NCI-H2029 treated with DMSO at 0.1 percent for 48 hours (cell line): ENCODE measurements around the gene CACNA1H.
"Not testable (repeated sequence)": the region's sequence is repeated elsewhere in the genome, so short reads cannot be mapped to it uniquely, and the experiment has no call there.

Source experiments
- DNase-seq: peaks from one replicate; lab custom pipeline; 2025; lab: John Stamatoyannopoulos, UW

CACNA1H gene

GRCh38 chr16:1213796-1214372 is 61.0 kb downstream of the CACNA1H start:
- DNase-seq: no peak

DNA sequence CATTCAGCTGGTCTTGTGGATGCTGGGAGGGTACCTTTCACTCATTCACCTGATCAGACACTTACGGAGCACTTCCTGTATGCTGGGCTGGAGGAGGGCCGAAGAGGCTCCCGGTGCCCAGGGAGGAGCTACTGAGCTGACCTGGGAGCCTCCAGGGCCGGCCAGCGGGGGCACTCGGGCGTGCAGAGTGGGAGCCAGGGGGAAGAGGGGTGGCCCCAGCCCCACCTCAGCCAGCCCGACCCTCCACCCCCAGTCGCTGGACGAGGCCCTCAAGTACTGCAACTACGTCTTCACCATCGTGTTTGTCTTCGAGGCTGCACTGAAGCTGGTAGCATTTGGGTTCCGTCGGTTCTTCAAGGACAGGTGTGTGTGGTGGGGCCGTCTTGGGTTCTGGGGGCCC is 61.8 kb downstream of the CACNA1H start:
- no peak for DNase-seq

DNA sequence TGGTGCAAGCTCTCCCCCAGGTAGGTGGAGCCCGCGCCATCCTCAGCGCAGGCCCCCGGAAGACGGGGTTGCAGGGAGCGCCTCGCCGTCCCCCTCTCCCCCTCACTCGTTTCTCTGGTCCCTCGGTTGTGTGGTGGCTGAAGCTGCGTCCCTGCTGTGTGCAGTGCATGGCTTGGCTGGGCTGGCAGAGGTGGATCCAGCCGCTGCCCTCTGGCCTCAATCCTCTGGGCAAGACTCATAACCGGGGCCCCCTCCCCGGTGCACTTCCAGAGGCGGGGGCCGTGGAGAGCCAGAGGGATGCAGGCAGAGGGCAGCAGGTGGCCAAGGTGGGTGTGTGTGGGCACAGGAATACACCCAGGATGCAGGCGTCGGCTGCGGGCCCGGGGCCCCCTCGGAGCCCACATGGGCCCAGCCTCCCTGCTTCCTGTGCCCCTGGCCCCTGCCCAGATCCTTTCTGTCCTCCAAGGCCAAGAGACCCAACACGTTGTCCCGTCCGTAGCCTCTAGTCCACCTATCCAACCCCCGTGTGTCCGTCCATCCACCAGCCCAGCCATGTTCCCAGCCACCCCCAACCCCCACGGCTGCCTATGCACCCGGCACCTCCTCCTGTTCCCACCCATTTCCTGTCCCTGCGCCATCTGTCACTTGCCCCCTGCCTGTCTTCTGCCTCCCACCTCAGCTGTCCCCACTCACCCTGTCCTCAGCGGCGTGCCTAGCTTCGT is 62.8 kb downstream of the CACNA1H start:
- DNase-seq: no peak

- DNase-seq: no peak
These were observed 63.4 kb downstream of the CACNA1H start for GRCh38 chr16:1216296-1216619.

DNA sequence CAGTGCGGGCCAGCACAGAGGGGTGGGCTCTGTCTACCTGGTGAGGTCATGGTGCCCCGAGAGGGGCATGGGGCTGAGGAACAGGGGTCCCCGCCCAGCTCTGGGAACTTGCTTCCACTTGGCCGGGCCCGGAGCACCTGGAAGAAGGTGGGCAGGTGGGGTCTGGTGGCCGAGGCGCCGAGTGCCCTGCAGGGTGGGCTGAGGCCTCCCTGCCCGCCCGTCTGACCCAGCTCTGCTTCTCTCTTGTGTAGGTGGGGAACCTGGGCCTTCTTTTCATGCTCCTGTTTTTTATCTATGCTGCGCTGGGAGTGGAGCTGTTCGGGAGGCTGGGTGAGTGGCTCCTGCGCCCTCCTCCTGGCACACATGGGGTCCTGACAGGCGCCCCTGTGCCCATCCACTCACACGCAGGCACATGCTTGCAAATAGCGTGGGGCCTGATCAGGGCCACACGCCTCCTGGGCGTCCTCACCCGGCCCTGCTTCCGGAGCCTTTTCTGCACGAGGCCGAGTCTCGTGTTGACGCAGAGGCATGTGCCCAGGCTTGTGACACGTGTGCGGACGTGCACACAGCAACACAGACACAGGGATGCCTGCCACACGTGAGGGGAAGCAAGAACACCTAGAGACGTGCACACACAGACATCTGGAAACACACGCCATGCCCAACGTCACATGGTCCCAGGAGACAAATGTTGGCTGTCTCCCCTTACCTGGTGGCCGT is 63.9 kb downstream of the CACNA1H start:
- DNase-seq: no peak

DNA sequence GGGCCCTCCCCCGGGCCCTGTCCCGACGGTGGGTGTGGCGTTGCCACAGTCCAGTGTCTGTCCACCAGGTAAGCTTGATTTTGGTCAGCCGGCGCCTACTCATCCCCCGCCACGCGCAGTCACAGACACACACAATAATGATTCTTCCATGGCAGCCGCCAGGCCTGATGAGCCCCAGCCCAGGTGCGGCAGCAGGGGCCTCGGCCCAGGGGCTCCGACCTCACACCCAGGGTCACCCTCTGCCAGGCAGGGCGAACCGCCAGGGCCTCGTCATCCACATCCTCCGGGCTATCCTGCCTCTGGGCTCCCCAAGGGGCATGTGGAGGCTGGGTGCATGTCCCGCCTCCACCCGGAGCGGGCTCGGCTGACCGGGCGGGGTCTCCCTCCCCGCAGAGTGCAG is 64.6 kb downstream of the CACNA1H start:
- DNase-seq: no peak

DNA sequence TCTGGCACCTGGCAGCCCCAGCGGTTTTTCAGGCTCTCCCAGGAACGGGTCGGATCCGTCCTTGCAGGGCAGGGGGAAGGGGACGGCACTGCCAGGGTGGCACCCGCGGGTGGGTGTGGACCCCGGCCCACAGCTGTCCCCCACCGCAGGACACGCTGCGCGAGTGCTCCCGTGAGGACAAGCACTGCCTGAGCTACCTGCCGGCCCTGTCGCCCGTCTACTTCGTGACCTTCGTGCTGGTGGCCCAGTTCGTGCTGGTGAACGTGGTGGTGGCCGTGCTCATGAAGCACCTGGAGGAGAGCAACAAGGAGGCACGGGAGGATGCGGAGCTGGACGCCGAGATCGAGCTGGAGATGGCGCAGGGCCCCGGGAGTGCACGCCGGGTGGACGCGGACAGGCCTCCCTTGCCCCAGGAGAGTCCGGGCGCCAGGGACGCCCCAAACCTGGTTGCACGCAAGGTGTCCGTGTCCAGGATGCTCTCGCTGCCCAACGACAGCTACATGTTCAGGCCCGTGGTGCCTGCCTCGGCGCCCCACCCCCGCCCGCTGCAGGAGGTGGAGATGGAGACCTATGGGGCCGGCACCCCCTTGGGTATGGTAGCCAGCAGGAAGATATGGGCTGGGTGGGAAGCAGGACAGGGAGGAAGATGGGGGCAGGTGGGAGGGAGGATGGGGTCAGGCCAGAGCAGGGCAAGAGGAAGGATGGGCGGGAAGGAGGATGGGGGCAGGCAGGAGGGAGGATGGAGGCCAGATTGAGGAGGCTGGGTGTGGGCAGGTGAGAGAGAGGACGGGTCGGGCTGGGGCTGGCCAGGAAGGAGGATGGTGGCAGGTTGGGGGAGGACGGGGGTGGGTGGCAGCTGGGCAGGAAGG is 65.4 kb downstream of the CACNA1H start:
- DNase-seq: no peak

- no peak for DNase-seq
These were observed 66.2 kb downstream of the CACNA1H start for GRCh38 chr16:1218930-1219611.

DNA sequence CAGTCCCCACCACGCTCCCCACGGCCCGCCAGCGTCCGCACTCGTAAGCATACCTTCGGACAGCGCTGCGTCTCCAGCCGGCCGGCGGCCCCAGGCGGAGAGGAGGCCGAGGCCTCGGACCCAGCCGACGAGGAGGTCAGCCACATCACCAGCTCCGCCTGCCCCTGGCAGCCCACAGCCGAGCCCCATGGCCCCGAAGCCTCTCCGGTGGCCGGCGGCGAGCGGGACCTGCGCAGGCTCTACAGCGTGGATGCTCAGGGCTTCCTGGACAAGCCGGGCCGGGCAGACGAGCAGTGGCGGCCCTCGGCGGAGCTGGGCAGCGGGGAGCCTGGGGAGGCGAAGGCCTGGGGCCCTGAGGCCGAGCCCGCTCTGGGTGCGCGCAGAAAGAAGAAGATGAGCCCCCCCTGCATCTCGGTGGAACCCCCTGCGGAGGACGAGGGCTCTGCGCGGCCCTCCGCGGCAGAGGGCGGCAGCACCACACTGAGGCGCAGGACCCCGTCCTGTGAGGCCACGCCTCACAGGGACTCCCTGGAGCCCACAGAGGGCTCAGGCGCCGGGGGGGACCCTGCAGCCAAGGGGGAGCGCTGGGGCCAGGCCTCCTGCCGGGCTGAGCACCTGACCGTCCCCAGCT is 67.3 kb downstream of the CACNA1H start:
- DNase-seq: no peak

DNA sequence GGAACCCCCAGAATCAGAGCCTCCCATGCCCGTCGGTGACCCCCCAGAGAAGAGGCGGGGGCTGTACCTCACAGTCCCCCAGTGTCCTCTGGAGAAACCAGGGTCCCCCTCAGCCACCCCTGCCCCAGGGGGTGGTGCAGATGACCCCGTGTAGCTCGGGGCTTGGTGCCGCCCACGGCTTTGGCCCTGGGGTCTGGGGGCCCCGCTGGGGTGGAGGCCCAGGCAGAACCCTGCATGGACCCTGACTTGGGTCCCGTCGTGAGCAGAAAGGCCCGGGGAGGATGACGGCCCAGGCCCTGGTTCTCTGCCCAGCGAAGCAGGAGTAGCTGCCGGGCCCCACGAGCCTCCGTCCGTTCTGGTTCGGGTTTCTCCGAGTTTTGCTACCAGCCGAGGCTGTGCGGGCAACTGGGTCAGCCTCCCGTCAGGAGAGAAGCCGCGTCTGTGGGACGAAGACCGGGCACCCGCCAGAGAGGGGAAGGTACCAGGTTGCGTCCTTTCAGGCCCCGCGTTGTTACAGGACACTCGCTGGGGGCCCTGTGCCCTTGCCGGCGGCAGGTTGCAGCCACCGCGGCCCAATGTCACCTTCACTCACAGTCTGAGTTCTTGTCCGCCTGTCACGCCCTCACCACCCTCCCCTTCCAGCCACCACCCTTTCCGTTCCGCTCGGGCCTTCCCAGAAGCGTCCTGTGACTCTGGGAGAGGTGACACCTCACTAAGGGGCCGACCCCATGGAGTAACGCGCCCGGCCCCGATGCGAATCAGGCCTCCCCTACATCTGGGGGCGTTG is 68.1 kb downstream of the CACNA1H start:
- no peak for DNase-seq

GRCh38 chr16:1221628-1222552 is 69.0 kb downstream of the CACNA1H start:
- DNase-seq: no peak

- no peak for DNase-seq
These were observed 69.8 kb downstream of the CACNA1H start for GRCh38 chr16:1222553-1223354.

DNA sequence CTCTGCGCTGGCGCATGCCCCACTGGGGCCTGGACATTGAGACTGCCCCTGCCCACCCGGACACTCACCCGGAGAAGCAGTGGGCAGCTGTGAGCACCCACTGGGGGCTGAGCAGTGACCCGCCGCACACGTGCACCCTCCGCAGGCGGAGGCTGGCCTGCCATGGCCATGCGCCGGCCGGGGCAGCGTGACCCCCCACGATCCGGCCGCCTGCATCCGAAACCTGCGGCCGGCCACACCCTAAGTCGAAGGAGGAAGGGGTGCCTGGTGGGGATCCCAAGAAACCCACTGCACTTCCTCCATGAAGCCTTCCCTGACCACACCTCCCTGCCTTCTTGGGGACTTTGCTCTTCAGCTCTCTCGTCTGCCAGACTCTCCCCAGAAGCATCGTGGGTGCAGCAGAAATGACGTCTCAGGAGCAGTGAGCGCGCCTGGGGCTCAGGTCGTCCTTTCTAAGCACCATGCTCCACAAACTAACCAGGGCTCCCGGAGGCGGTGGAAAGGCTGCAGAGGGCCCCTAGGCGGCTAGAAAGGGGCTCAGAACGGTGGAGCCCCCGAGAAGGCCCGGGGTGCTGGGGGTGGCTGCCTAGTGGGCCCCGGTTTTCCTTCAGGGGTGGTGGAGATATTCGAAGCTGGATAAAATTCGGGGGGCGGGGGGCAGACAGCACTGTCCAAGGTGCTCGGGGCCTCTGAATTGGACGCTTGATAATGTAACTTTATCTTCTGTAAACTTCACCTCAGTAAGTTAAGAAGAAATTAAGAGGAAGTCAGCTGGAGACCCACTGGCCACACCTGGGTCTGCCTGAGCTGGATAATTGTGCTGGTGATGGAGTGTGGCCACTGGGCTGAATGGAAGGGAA is 70.7 kb downstream of the CACNA1H start:
- DNase-seq: no peak

DNA sequence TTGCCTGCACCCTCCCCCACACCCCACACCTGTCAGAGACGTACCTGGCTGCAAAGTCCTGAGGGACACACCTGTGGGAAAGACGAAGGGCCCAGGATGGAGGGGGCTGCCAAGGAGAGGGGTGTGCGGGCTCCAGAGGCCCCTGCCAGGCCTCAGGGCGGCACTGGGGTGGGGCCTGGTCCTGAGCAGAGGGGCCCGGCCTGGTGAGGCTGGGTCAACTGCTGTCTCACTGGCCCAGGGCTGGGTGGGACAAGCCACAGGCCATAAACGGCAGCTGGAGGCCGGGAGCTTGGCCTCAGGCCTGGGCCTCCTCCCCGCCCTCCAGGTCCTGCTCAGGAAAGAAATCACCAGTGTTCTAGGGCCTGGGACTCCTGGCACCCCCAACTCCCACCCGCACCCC is 71.7 kb downstream of the CACNA1H start:
- no peak for DNase-seq

- DNase-seq: no peak
These were observed 72.1 kb downstream of the CACNA1H start, which contains the start of gene TPSG1 for GRCh38 chr16:1225051-1225451. TSS of gene TPSG1 (minus strand) at chr16:1225268. CDS start at chr16:1225252, 16 bp downstream.

GRCh38 chr16:1225728-1226311 is 72.9 kb downstream of the CACNA1H start:
- not testable (repeated sequence) for DNase-seq

- DNase-seq: not testable (repeated sequence)
These were observed 73.8 kb downstream of the CACNA1H start for GRCh38 chr16:1226692-1227091.
